Uterus (tissue), 4 donors: ENCODE data around the gene PIM2. TPM values are rescaled to one million over a fixed set of nuclear protein-coding genes. Genes with fewer than 3 reads are reported as not detected.
"Not testable (repeated sequence)": the region's sequence is repeated elsewhere in the genome, so short reads cannot be mapped to it uniquely, and the experiment has no call there.

Source experiments
- DNase-seq, 2 donors: peaks; one replicate each; pipeline ENCODE4 v3.0.0-alpha.2; 2019 to 2020
- H3K27ac ChIP-seq, 2 donors: fragments of 200-600 bp; sonication (generic); 1 replicate in 1 of 2; 2 replicates in 1 of 2; pipeline ENCODE4 v1.5.1; 2016 to 2018
- H3K27me3 ChIP-seq, 2 donors: fragments of 200-600 bp; sonication (generic); one replicate each; pipeline ENCODE4 v1.5.1; 2018 to 2019; ENCODE audit warnings: control low read depth in 1 of 2
- H3K36me3 ChIP-seq, 2 donors: fragments of 200-600 bp; sonication (generic); one replicate each; pipeline ENCODE4 v1.5.1; 2019; ENCODE audit warnings: control low read depth in 1 of 2
- H3K4me1 ChIP-seq, 2 donors: fragments of 200-600 bp; sonication (generic); one replicate each; pipeline ENCODE4 v1.5.1; 2018 to 2019; ENCODE audit warnings: control low read depth in 1 of 2
- H3K4me3 ChIP-seq, 2 donors: fragments of 200-600 bp; sonication (generic); 1 replicate in 1 of 2; 2 replicates in 1 of 2; pipeline ENCODE4 v1.5.1; 2018 to 2019; ENCODE audit warnings: mild to moderate bottlenecking in 1 of 2
- H3K9me3 ChIP-seq, 2 donors: fragments of 200-600 bp; sonication (generic); one replicate each; pipeline ENCODE4 v1.5.1; 2019; ENCODE audit warnings: control low read depth in 1 of 2
- POLR2A ChIP-seq, 2 donors: fragments of 450-650 bp; IDR thresholded peaks; one replicate each; pipeline ENCODE4 v1.6.1; 2016; ENCODE audit warnings: antibody characterized with exemption in 2 of 2, mild to moderate bottlenecking in 1 of 2, moderate library complexity in 1 of 2
- intact Hi-C: fragments of 100-400 bp; cut with DNase I; formaldehyde crosslinking; loops from one replicate; pipeline ENCODE4 v1.15.1; 2023; ENCODE audit warnings: low total_unique reads
- total RNA-seq, 4 donors: library from RNA; depleted of rRNA in 3 of 4; stranded (reverse); fragments of >200 nt in 3 of 4; gene quantifications; one replicate each; pipeline versions ENCODE4 v1.1.0 to v1.2.4, GENCODE V29; 2014 to 2023
- TF ChIP-seq, protein P1 (sequence below), 4 experiments: fragments of 200-600 bp in 2 of 4; fragments of 450-650 bp in 2 of 4; sonication (generic) in 2 of 4; IDR thresholded peaks; one replicate each; pipeline ENCODE4 v1.5.1; 2016 to 2019; ENCODE audit warnings: antibody characterized with exemption in 4 of 4, mild to moderate bottlenecking in 2 of 4, moderate library complexity in 1 of 4
- donor health status: DM: yes; HTN: yes; CAD: no.

Gene PIM2
- total RNA-seq, 4 donors from 2014 or later, result 4.8 to 16.8 (median 9.1) TPM; not detected in 1

DNA sequence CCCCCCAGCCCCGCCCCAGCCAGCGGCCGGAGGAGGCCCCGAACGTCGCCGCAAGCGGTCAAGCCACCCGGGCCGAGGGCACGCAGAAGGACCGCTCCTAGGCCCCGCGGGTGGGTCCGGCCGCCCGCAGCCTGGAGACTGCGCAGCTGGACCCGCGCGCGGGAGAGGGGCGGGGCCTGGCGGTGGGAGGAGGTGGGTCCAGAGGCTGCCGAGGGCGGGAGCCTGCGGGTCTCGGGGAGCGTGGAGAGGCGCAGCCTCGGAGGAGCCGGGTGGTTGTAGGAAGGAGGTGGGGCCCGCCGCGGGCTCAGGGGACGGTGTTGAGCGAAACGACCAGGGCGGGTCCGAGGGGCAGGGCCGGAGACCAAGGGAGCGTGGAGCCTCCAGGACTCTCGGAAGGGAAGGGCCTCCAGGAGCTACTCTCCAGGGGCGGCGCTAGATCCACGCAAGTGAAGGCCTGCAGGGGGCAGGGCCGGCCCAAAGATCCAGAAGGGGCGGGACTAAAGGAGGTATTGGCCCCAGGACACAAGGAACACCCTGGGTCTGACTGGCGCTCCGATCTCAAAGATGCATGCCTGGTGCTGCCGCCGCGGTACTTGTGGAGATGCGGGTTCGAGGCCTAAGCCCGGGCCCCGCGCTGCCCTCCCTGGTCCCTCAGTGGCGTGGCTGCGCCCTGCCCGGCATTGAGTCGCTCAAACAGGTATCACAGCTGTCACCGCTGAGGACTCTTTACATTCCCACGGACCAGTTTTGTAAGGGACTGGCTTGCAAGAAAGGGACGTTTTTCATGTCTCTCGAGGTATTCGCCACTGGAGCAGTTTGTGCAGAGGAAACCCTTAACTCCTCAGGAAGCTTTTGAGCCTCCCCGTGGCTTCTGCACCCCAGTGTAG lies 27.2 kb downstream of the PIM2 start:
- H3K9me3 ChIP-seq, result no peaks in the 10 kb centered on the region
- H3K27ac ChIP-seq, result peak overlapping the region; percentile 39 to 95
- H3K27me3 ChIP-seq, result no peaks in the 10 kb centered on the region
- intact Hi-C loops, result no loop called here
- H3K4me3 ChIP-seq, result peak overlapping the region; percentile 43 to 63
- H3K36me3 ChIP-seq, result no peaks in the 10 kb centered on the region
- DNase-seq, result peak; percentile 89 to 90
- TF ChIP-seq, protein P1, sequence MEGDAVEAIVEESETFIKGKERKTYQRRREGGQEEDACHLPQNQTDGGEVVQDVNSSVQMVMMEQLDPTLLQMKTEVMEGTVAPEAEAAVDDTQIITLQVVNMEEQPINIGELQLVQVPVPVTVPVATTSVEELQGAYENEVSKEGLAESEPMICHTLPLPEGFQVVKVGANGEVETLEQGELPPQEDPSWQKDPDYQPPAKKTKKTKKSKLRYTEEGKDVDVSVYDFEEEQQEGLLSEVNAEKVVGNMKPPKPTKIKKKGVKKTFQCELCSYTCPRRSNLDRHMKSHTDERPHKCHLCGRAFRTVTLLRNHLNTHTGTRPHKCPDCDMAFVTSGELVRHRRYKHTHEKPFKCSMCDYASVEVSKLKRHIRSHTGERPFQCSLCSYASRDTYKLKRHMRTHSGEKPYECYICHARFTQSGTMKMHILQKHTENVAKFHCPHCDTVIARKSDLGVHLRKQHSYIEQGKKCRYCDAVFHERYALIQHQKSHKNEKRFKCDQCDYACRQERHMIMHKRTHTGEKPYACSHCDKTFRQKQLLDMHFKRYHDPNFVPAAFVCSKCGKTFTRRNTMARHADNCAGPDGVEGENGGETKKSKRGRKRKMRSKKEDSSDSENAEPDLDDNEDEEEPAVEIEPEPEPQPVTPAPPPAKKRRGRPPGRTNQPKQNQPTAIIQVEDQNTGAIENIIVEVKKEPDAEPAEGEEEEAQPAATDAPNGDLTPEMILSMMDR (IDR thresholded peaks at IDR 0.05), result peak; percentile 48 to 64 (median 55)
- TF ChIP-seq POLR2A (IDR thresholded peaks at IDR 0.05), result peak; percentile 16 to 75
- H3K4me1 ChIP-seq, result no peaks in the 10 kb centered on the region

DNA sequence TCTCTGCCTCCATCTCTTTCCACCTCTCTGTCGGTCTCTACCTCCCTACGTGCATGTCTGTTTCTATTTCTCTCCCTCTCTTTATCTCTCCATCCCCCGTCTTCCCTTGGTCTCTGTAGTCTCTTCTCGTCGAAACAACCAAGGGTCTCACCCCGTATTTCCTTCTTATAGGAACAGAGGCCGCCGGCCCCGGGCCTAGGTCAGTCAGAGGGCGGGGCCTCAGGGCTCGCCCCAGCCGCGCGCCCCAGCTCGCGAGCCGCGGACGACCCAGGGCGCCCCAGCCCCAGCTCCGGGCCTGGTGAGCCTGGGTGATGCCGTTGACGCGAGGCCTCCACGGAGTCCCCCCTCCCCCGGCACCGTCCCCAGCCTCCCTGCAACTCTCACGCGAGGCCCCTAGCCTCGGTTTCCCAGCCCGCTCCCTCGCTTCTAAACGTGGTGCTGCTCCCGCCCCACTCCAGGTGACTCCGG lies 27.9 kb downstream of the PIM2 start:
- Histone ChIP-seq H3K27me3 (no peaks in the 10 kb centered on the region), H3K4me1 (no peaks in the 10 kb centered on the region), H3K9me3 (no peaks in the 10 kb centered on the region), H3K36me3 (no peaks in the 10 kb centered on the region), H3K27ac (peak overlapping the region; percentile 39 to 95), H3K4me3 (peak overlapping the region; percentile 43 to 63)
- intact Hi-C loops, result no loop called here
- peak in 1 of 2 donors; percentile 28 for DNase-seq
- TF ChIP-seq POLR2A (IDR thresholded peaks at IDR 0.05), result no peak
- TF ChIP-seq, protein P1 (IDR thresholded peaks at IDR 0.05), result no peak

DNA sequence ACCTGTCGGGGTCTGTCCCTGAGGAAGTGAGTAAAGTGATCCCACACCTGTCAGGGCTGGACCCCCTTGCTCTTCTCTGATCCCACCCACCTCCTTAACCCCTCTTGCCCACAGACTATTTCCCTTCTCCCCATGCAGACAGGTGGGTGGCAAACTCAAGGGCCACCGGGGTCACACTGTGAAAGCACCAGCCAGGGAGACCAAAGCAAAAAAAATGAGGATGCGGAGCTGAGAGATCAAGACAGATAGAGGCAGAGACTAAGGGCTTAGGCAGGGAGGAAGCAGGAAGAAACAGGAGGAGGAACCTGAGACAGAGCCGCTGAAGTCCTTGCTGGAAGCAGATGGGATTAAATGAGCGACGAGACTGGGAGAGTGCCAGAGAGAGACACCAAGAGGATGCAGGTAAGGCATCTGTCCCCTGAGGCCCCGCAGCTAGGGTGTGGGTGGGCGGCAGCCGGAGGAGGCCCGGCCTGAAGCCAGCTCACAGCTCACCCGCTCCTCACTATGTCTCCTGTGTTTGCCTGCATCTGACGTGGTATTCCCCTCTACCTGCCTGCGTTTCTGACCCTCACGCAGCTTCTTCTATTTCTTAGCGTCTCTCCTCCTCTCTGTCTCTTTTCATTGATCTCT lies 28.4 kb downstream of the PIM2 start:
- Histone ChIP-seq H3K4me3 (peak overlapping the region; percentile 43 to 63), H3K4me1 (no peaks in the 10 kb centered on the region), H3K36me3 (no peaks in the 10 kb centered on the region), H3K27ac (peak overlapping the region; percentile 39 to 95), H3K9me3 (no peaks in the 10 kb centered on the region), H3K27me3 (no peaks in the 10 kb centered on the region)
- TF ChIP-seq, protein P1 (IDR thresholded peaks at IDR 0.05), result no peak
- no peak for TF ChIP-seq POLR2A (IDR thresholded peaks at IDR 0.05)
- no peak for DNase-seq
- intact Hi-C loops, result no loop called here

DNA sequence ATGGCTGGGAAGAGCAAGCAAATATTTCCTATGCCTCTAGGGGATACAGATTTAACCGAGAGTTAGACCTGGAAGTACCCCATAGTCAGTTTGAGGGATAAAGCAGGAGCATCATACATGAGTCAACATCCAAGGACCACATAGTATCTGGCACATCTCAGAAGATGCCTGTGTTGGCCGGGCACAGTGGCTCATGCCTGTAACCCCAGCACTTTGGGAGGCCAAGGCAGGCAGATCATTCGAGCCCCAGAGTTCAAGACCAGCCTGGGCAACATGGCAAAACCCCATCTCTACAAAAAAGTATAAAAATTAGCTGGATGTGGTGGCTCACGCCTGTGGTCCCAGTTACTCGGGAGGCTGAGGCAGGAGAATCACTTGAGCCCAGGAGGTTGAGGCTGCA lies 32.2 kb downstream of the PIM2 start:
- H3K36me3 ChIP-seq, H3K27me3 ChIP-seq, H3K4me3 ChIP-seq, intact Hi-C loops, H3K27ac ChIP-seq, H3K4me1 ChIP-seq, DNase-seq, H3K9me3 ChIP-seq: not testable (repeated sequence)

DNA sequence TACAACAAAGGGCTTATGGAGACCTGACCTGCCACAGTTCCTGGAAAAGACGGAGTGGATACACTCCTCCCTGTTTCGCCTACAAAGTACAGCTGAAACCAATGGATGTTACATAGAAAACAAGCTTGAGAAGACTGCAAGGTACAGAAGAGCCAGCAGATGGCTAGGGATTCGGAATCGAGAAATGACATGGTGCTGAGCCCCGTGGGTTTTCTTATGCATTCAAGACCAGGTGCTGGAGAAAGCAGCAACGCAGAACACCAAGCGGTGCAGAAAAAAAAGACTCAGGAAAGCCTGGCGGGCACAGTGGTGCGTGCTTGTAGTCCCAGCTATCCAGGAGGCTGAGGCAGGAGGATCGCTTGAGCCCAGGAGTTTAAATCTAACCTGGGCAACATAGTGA lies 35.1 kb downstream of the PIM2 start:
- DNase-seq, result no peak
- no peaks in the 10 kb centered on the region for H3K36me3 ChIP-seq
- intact Hi-C loops, result no loop called here
- no peak for TF ChIP-seq POLR2A (IDR thresholded peaks at IDR 0.05)
- TF ChIP-seq, protein P1 (IDR thresholded peaks at IDR 0.05), result no peak
- H3K4me3 ChIP-seq, result no peak overlapping the region
- H3K27me3 ChIP-seq, result no peaks in the 10 kb centered on the region
- H3K9me3 ChIP-seq, result no peaks in the 10 kb centered on the region
- H3K4me1 ChIP-seq, result no peaks in the 10 kb centered on the region
- no peak overlapping the region for H3K27ac ChIP-seq

DNA sequence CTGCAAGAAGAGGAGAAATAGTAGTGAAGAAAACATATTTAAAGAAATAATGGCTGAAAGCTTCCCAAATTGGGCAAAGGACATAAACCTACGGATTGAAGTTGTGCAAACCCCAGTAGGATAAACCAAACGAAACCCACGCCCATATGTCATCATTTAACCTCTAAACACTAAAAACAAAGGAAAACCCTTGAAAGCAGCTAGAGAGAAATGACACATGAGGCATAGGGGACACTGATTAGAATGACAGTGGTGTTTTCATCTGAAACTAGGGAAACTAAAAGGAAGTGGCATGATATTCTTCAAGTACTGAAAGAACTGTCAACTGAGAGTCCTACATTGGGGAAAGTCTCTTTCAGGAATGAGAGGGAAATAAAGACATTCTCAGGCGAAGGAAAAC lies 41.9 kb downstream of the PIM2 start:
- DNase-seq, H3K9me3 ChIP-seq, H3K27ac ChIP-seq, intact Hi-C loops, H3K36me3 ChIP-seq, H3K27me3 ChIP-seq, H3K4me3 ChIP-seq, H3K4me1 ChIP-seq: not testable (repeated sequence)

DNA sequence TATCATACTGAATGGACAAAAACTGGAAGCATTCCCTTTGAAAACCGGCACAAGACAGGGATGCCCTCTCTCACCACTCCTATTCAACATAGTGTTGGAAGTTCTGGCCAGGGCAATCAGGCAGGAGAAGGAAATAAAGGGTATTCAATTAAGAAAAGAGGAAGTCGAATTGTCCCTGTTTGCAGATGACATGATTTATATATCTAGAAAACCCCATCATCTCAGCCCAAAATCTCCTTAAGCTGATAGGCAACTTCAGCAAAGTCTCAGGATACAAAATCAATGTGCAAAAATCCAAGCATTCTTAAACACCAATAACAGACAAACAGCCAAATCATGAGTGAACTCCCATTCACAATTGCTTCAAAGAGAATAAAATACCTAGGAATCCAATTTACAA lies 46.8 kb downstream of the PIM2 start:
- DNase-seq, H3K27ac ChIP-seq, intact Hi-C loops: not testable (repeated sequence)

More for the DNA sequence above, 46.8 kb downstream of the PIM2 start:
- H3K4me1 ChIP-seq, H3K4me3 ChIP-seq, H3K9me3 ChIP-seq, H3K36me3 ChIP-seq, H3K27me3 ChIP-seq: not testable (repeated sequence)
